Activated CD4-positive, alpha-beta T cell treated with anti-CD3 and anti-CD28 coated beads for 4 hours (primary cell): Measurements from ENCODE around the gene OR8B3.
"Not testable (repeated sequence)": the region's sequence is repeated elsewhere in the genome, so short reads cannot be mapped to it uniquely, and the experiment has no call there.

Source experiments
- DNase-seq, 2 donors: peaks; one replicate each; pipeline ENCODE4 v3.0.0-alpha.2; 2020

Gene OR8B3, protein sequence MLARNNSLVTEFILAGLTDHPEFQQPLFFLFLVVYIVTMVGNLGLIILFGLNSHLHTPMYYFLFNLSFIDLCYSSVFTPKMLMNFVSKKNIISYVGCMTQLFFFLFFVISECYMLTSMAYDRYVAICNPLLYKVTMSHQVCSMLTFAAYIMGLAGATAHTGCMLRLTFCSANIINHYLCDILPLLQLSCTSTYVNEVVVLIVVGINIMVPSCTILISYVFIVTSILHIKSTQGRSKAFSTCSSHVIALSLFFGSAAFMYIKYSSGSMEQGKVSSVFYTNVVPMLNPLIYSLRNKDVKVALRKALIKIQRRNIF

GRCh38 chr11:124398924-124399323 is at the start of gene OR8B3:
OR8B3 (minus strand) TSS chr11:124399024; CDS start chr11:124397351, 1,673 bp downstream.
- DNase-seq = no peak

GRCh38 chr11:124446916-124447315 is 48.1 kb upstream of the OR8B3 start:
- no peak for DNase-seq

GRCh38 chr11:124445646-124446150 is 46.9 kb upstream of the OR8B3 start, which contains the start of gene OR8B8:
OR8B8 (minus strand) TSS chr11:124445696; CDS start chr11:124441085, 4,611 bp downstream.
- DNase-seq = no peak

DNA sequence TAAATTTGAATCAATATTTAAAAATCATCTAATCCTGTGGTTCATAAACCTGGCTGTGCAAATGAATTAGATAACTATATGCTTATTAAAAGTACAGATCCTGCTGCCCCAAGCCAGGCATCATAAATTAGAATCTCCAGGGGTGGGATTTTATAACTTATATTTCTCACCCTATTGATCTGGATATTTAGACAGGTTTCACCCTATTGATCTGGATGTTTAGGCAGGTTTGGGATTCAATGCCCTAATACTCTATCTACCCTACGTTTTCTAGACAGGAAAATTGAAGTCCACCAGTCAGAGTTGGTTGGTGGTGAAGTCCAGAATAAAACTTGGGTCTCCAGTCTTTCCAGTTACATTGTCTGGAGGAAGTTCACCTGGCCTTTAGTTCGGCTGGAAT is 44.0 kb upstream of the OR8B3 start:
- DNase-seq = no peak

DNA sequence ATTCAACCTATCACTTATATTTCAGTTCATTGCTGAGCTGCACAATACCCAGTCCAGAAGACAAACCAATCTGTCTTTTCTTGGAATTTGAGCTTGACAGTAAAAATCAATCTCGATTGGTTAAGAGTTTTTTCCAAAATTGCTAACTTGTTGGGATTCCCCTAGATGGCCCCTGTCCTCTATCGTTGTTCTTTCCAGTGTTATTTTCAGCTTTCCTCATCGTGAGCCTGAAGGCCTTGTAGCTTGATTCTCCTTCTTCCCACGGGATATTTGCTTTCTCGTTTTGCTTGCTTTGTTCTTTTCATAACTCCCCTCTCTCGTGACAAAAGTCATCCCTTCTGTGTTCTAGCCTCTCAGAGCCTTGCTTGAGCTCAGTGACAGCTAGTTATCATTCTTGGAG is 43.6 kb upstream of the OR8B3 start:
- DNase-seq = no peak

GRCh38 chr11:124441519-124441918 is 42.7 kb upstream of the OR8B3 start:
- no peak for DNase-seq

DNA sequence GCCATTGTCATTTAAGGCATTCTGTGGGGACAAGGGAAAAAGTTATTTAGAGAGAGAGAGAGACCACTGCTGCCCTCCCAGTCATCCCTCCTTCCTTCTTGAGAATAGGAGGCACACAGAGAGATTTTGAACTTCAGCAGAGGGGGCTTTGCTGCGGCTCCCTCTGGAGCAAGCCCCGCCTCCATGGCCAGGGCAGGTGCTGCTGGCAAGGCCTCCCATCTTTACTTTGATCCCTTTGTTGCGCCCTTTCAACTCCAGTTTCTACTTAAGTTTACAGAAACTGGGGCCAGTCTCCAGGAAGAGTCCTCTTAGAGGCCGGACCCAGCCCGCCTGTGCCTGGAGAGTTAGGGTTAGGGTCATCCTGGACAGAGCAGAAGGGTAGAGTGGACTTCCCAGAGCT is 42.3 kb upstream of the OR8B3 start:
- no peak for DNase-seq

DNA sequence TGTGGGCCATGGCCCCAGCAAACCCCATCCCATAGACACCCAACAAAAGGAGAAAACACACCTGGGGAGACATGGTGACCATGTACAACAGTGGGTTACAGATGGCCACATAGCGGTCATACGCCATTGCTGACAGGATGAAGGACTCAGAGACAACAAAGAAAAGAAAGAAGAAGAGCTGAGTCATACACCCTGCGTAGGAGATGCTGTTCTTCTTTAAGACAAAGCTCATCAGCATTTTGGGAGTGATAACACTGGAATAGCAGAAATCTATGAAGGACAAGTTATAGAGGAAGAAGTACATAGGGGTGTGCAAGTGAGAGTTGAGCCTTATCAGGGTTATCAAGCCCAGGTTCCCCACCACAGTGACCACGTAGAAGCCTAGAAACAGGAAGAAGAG is 41.8 kb upstream of the OR8B3 start:
- DNase-seq = no peak

GRCh38 chr11:124434699-124435098 is 35.9 kb upstream of the OR8B3 start:
- DNase-seq = no peak

DNA sequence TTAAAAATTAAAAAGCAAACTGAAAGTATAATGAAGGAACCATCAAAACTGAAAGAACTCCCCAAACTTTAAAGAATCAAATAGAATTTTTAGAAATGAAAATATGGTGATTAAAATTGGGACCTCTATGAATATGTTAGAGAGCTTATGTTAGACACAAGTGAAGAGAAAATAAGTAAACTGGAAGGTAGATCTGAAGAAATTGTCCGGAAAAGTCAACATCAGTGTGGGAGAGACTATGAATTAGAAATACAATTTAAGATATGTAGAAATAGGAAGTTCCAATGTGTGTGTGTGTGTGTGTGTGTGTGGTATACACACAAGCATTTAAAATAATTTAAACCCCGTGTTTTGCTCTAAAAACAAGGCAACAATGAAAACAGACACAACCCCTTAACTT is 30.8 kb upstream of the OR8B3 start:
- no peak for DNase-seq

GRCh38 chr11:124424384-124424921 is 25.6 kb upstream of the OR8B3 start, which contains the start of gene OR8B4:
OR8B4 (minus strand) TSS chr11:124424871; CDS start chr11:124424871, 0 bp downstream.
- no peak for DNase-seq

DNA sequence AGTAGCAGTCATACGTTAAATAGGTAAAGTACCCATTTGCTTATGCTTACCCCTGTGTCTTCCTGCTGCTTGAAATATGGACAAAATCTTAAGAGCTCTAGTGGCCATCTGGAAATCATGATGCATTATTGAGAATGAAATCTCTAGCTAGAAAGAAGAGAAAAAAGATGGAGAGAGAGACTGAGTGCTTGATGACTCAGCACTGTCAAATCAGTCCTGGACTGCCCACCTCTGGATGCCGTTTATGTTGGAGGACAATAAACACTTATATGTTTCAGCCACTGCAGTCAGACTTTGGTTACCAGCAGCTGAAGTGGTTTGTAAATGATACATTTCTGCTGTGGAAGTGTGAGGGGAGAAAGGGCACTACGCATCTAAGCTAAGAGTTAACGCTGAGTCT is 22.2 kb upstream of the OR8B3 start:
- no peak for DNase-seq

DNA sequence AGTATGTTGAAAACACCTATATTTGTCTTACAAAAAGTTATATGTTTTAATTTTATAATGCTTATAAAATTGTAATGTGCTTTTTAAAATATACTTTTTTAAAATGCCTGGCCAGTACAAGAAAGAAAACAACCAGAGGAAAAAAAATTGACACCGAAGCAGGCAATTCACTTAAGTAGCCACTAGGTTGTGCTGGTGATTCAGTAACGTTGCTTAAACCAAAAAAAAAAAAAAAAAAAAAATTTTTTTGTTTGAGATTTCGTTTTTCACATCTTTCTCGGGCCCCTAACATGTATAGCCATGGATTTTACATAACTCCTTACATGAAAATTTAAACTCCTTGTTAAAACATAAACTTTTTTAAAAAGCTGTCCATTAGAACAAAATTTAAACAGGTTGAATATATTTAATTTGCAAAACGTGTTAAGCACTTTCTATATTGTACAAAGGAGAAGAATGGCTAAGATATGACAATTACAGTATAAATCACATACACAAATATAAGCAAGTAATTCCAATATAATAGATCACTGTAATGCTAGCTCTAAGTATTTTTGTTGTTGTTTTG is 16.6 kb upstream of the OR8B3 start:
- DNase-seq = no peak

DNA sequence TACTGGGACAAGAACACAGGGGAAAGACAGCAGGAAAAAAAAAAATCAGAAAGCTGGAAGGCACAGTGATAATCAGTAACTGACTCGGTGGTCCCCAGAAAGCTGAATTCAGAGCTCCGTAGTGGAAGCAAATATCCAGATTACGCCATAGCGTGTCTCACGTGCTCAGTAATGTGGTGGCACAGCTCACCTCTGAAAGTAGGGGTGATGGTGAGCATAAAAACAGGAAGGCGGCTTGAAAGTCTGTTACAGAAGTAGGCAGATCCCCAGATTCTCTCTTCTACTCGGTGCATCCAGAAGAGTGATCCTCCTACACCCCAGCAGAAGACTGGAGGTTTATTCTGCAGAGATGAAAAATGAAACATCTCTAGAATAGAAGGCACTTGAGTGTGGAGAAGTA is 11.1 kb upstream of the OR8B3 start:
- DNase-seq = no peak

- DNase-seq = no peak
Observed at GRCh38 chr11:124405581-124405980, 6.8 kb upstream of the OR8B3 start.

- not testable (repeated sequence) for DNase-seq
Observed at GRCh38 chr11:124403186-124403585, 4.4 kb upstream of the OR8B3 start.

- peak; percentile 10 to 15 for DNase-seq
Observed at GRCh38 chr11:124402326-124402922, 3.6 kb upstream of the OR8B3 start.

GRCh38 chr11:124396847-124397246 is 2.0 kb downstream of the OR8B3 start:
- not testable (repeated sequence) for DNase-seq

- no peak for DNase-seq
Observed at GRCh38 chr11:124394408-124394807, 4.4 kb downstream of the OR8B3 start.

- DNase-seq = no peak
Observed at GRCh38 chr11:124384399-124384798, 14.4 kb downstream of the OR8B3 start, which contains the start of gene OR8B2. OR8B2 (minus strand) TSS chr11:124384499; CDS start chr11:124383343, 1,156 bp downstream.

GRCh38 chr11:124382857-124383256 is 16.0 kb downstream of the OR8B3 start:
- not testable (repeated sequence) for DNase-seq

- DNase-seq = no peak
Observed at GRCh38 chr11:124380585-124380984, 18.2 kb downstream of the OR8B3 start.

DNA sequence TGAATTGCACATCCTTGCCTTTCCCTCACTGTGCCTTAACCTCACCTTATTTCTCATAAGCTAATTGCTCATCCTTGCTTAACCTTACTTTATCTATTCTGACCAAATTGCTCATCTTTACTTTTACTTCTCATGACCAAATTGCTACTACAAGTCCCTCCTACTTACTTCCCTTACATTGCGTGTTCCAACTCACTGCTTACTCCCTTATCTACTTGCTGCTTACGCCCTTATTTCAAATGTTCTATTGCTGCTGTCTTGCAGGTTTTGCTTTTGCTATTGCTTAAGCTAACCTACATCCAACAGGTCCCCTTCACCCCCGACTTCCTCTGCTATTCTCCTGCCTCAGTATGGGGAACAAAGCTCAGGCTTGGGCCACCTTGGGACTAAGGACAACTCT is 22.5 kb downstream of the OR8B3 start:
- no peak for DNase-seq

DNA sequence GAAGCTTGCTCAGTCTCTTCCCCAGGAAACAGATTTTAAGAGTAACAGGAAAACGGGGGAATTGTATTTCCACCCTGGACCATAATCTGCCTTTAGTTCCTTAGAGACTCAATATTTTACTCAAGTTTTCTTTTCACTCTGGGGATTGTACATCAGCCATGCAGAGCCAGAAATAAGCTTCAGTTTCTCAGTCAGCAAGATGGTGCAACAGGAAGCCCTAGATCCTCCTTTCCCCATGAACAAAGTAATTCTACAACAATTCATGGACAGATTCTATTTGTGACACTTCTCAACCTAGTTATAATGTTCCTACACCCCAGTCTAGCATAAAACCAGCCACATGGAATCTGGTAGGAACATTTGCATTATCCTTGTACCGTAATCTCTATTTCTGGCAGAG is 39.3 kb downstream of the OR8B3 start:
- DNase-seq = no peak
